GM19455 (cell line): ENCODE measurements around the gene CHTF8.
"Not testable (repeated sequence)": the region's sequence is repeated elsewhere in the genome, so short reads cannot be mapped to it uniquely, and the experiment has no call there.

Experiments used
- ATAC-seq: cut with Tn5 transposase; IDR thresholded peaks from one replicate; pipeline ENCODE4 v1.9.1; 2021; ENCODE audit not compliant: unreplicated experiment

CHTF8 gene

GRCh38 chr16:69139464-69139863 lies 7.1 kb upstream of the CHTF8 start:
- ATAC-seq: not testable (repeated sequence)

GRCh38 chr16:69138608-69139007 lies 6.2 kb upstream of the CHTF8 start:
- no peak for ATAC-seq

- no peak for ATAC-seq
Measured at GRCh38 chr16:69133373-69133954, 1.1 kb upstream of the CHTF8 start.

GRCh38 chr16:69131839-69132423 lies 457 bp downstream of the CHTF8 start:
- ATAC-seq: peak; percentile 45

GRCh38 chr16:69131167-69131838 lies 1.1 kb downstream of the CHTF8 start:
- ATAC-seq: no peak

GRCh38 chr16:69130461-69130860 lies 1.9 kb downstream of the CHTF8 start:
- no peak for ATAC-seq

GRCh38 chr16:69127966-69128510 lies 4.3 kb downstream of the CHTF8 start:
- no peak for ATAC-seq

- ATAC-seq: not testable (repeated sequence)
Measured at GRCh38 chr16:69126801-69127200, 5.6 kb downstream of the CHTF8 start.

GRCh38 chr16:69126221-69126620 lies 6.2 kb downstream of the CHTF8 start:
- no peak for ATAC-seq

- ATAC-seq: not testable (repeated sequence)
Measured at GRCh38 chr16:69124961-69125360, 7.4 kb downstream of the CHTF8 start.

GRCh38 chr16:69124406-69124805 lies 8.0 kb downstream of the CHTF8 start:
- not testable (repeated sequence) for ATAC-seq

GRCh38 chr16:69123910-69124309 lies 8.5 kb downstream of the CHTF8 start:
- ATAC-seq: no peak

- ATAC-seq: no peak
Measured at GRCh38 chr16:69120096-69120664, 12.2 kb downstream of the CHTF8 start.

- ATAC-seq: no peak
Measured at GRCh38 chr16:69119536-69119935, 12.9 kb downstream of the CHTF8 start.

- ATAC-seq: no peak
Measured at GRCh38 chr16:69118994-69119393, 13.4 kb downstream of the CHTF8 start.

GRCh38 chr16:69118468-69118867 lies 13.9 kb downstream of the CHTF8 start:
- no peak for ATAC-seq

- ATAC-seq: no peak
Measured at GRCh38 chr16:69116906-69117305, 15.5 kb downstream of the CHTF8 start.

- no peak for ATAC-seq
Measured at GRCh38 chr16:69116256-69116875, 16.0 kb downstream of the CHTF8 start.

- ATAC-seq: no peak
Measured at GRCh38 chr16:69115837-69116236, 16.6 kb downstream of the CHTF8 start.

GRCh38 chr16:69115361-69115760 lies 17.0 kb downstream of the CHTF8 start:
- ATAC-seq: no peak

- no peak for ATAC-seq
Measured at GRCh38 chr16:69114976-69115355, 17.4 kb downstream of the CHTF8 start.
